SK-N-MC (cell line): ENCODE results near the gene YEATS4.

Source experiments
- DNase-seq: peaks from one replicate; pipeline ENCODE4 v3.0.0-alpha.2; 2011; ENCODE audit warnings: low read depth, low spot score
- H3K27ac ChIP-seq: fragments of 200-600 bp; sonication (generic); 2 replicates; pipeline ENCODE4 v1.5.1; 2016; ENCODE audit warnings: mixed run types
- H3K36me3 ChIP-seq: fragments of 200-600 bp; sonication (generic); 2 replicates; pipeline ENCODE4 v1.6.1; 2017; ENCODE audit warnings: antibody characterized with exemption, low read length, mixed read lengths; ENCODE audit not compliant: insufficient read depth
- H3K4me3 ChIP-seq: fragments of 200-600 bp; sonication (generic); 2 replicates; pipeline ENCODE4 v1.5.1; 2016
- H3K9ac ChIP-seq: fragments of 200-600 bp; sonication (generic); 2 replicates; pipeline ENCODE4 v1.8.0; 2017; ENCODE audit warnings: mixed run types, mixed read lengths; ENCODE audit not compliant: insufficient read length
- H3K9me3 ChIP-seq: fragments of 200-600 bp; sonication (generic); 2 replicates; pipeline ENCODE4 v1.6.1; 2017; ENCODE audit warnings: low read depth, mild to moderate bottlenecking, antibody characterized with exemption, low read length, moderate library complexity, mixed read lengths
- EZH2 ChIP-seq: fragments of 200-600 bp; sonication (generic); IDR thresholded peaks from one replicate; pipeline ENCODE4 v1.6.1; 2017; ENCODE audit warnings: antibody characterized with exemption
- FOXP2 ChIP-seq: optimal IDR thresholded peaks from 2 replicates; pipeline ENCODE3; 2011; ENCODE audit warnings: mild to moderate bottlenecking, moderate library complexity; ENCODE audit not compliant: insufficient read depth; ENCODE audit errors: extremely low read length, control extremely low read depth
- POLR2AphosphoS5 ChIP-seq: IDR thresholded peaks from 2 replicates; pipeline ENCODE4 v1.6.1; 2012; ENCODE audit warnings: mild to moderate bottlenecking, low read depth, low read length, borderline replicate concordance

YEATS4 gene

DNA sequence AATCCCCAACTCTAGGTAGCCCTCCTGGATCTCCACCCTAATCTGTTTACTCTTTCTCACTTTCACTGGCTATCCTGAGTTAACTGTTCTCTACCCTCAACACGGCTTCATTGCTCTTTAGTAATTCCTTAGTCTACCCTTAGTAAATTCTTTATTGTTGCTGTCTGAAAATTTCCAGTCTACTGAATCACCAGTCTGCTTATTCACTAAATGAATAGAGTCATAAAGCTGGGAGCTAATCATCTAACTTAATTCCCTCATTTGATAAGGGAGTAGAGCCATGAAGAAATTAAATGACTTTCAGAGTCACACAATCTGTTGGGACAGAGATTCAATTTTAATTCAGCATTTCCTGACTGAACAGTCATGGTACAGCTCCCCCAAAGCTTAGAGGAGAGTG lies 36.5 kb downstream of the YEATS4 start:
- Histone ChIP-seq H3K4me3 (no peak overlapping the region), H3K9ac (no peak overlapping the region), H3K36me3 (peaks cover 57% of the 10 kb centered on the region), H3K27ac (no peak overlapping the region), H3K9me3 (no peaks in the 10 kb centered on the region)
- TF ChIP-seq POLR2AphosphoS5 (no peak), FOXP2 (no peak), EZH2 (no peak)
- no peak for DNase-seq

DNA sequence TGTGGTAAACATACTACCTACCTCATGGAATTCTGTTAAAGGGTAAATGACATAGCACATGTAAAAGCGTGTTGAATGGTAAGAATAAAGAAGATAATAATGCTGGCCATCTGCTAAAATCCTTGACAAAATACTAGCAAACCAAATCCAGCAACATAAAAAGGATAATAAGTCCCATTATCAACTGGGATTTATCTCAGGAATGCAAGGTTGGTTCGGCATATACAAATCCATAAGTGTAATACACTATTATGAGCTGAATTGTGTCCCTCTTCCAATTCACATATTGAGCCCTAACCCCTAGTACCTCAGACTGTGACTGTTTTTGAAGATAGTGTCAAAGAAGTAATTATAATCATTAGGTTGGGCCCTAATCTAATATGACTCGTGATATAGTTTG lies 37.4 kb downstream of the YEATS4 start:
- Histone ChIP-seq H3K27ac (no peak overlapping the region), H3K36me3 (peaks cover 48% of the 10 kb centered on the region), H3K9ac (no peak overlapping the region), H3K4me3 (no peak overlapping the region), H3K9me3 (no peaks in the 10 kb centered on the region)
- TF ChIP-seq EZH2 = no peak
- TF ChIP-seq FOXP2 = no peak
- TF ChIP-seq POLR2AphosphoS5 = no peak
- no peak for DNase-seq

DNA sequence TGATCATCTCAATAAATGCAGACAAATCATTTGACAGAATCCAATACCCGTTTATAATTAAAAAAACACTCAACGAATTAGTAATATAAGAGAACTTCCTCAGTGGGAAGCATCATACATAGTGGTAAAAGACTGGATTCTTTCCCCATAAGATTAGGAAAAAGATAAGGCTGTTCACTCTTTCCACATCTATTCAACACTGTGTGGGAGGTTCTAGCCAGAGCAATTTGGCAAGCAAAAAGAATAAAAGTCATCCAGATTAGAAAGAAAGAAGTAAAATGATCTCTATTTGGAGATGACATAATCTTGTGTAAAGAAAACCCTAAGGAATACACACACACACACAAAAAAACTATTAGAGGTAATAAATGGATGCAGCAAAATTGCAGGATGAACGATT lies 38.4 kb downstream of the YEATS4 start:
- H3K9me3 ChIP-seq = no peaks in the 10 kb centered on the region
- no peak overlapping the region for H3K4me3 ChIP-seq
- H3K9ac ChIP-seq = no peak overlapping the region
- peaks cover 38% of the 10 kb centered on the region for H3K36me3 ChIP-seq
- TF ChIP-seq FOXP2 (no peak), POLR2AphosphoS5 (no peak), EZH2 (no peak)
- H3K27ac ChIP-seq = no peak overlapping the region
- no peak for DNase-seq

DNA sequence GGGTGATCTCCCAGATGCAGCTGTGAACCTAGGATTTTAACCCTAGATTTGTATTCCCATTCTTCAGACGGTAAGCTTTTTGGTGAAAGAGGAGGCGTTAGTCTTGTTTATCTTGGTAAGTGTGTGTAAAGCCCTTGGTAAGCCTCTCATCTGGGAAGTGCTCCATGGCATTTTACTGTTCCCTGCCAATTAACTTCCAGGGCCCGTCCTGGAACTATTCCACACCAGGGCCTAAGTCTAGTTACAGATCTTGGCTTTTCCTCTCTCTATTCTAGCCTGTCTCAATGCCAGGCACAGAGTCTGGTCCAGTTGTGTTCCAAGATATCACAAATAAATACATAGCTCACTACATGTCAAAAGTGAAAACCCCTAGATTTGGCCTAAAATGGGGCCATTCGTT lies 42.4 kb downstream of the YEATS4 start:
- peaks cover 12% of the 10 kb centered on the region for H3K36me3 ChIP-seq
- DNase-seq = no peak
- H3K27ac ChIP-seq = no peak overlapping the region
- no peak overlapping the region for H3K4me3 ChIP-seq
- TF ChIP-seq POLR2AphosphoS5 = no peak
- no peak for TF ChIP-seq FOXP2
- no peak for TF ChIP-seq EZH2
- H3K9me3 ChIP-seq = no peaks in the 10 kb centered on the region
- H3K9ac ChIP-seq = no peak overlapping the region

DNA sequence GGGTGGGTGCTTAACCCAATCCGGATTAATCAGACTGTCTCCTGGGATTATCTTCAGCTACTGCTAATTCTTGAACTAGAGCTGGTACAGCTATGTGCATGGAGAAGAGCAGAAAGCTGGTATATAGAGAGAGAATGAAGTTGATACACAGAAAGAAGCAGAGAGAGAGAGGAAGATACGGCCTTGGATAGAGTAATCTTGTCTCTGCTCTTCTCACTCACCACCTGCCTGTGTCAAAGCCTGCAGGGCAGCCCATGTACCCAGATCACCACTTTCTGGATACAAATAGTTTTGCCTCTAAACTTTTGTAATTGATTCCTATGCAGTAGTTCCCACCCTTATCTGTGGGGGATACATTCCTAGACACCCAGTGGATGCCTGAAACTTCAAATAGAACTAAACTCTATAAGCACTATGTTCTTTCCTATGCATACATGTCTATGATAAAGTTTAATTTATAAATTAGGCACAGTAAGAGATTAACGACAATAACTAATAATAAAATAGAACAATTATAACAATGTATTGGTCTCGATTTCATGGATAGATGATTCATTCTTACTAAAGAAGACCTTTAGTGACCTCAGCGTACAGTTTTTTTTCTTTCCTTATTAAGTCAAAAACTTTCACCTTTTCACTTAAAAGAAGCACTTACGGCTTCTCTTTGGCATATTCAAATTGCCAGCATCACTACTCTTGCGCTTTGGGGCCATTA lies 45.5 kb downstream of the YEATS4 start:
- no peak for DNase-seq
- Histone ChIP-seq H3K27ac (no peak overlapping the region), H3K36me3 (no peaks in the 10 kb centered on the region), H3K9me3 (no peaks in the 10 kb centered on the region), H3K4me3 (no peak overlapping the region), H3K9ac (no peak overlapping the region)
- TF ChIP-seq FOXP2 = no peak
- no peak for TF ChIP-seq EZH2
- no peak for TF ChIP-seq POLR2AphosphoS5

DNA sequence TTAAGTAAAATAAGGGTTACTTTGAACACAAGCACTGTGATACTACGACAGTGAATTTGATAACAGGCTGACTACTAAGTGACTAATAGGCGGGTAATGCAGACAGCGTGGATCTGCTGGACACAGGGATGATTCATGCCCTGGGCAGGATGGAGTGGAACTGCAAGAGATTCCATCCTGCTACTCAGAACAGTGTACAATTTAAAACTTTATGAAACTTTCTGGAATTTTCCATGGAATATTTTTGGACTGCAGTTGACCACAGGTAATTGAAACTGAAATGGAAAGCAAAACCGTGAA lies 46.0 kb downstream of the YEATS4 start:
- no peaks in the 10 kb centered on the region for H3K9me3 ChIP-seq
- H3K36me3 ChIP-seq = no peaks in the 10 kb centered on the region
- no peak overlapping the region for H3K27ac ChIP-seq
- TF ChIP-seq EZH2 = no peak
- TF ChIP-seq POLR2AphosphoS5 = no peak
- TF ChIP-seq FOXP2 = no peak
- H3K9ac ChIP-seq = no peak overlapping the region
- no peak overlapping the region for H3K4me3 ChIP-seq
- DNase-seq = no peak

DNA sequence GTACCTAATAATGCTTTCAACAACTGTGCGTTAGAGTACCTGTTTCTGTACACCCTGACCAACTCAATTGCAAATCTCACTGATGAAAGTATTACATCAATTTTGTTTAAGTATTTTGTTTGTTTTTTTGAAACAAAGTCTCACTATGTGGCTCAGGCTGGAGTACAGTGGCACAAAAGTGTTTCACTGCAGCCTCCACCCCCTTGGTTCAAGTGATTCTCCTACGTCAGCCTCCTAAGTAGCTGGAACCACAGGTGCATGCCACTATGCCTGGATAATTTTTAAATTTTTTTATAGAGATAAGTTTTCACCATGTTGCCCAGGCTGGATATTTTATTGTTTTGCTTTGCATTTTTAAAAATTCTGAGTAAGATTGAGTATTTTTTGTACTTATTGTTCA lies 46.7 kb downstream of the YEATS4 start:
- TF ChIP-seq FOXP2 = no peak
- TF ChIP-seq POLR2AphosphoS5 = no peak
- TF ChIP-seq EZH2 = no peak
- no peaks in the 10 kb centered on the region for H3K36me3 ChIP-seq
- no peak overlapping the region for H3K4me3 ChIP-seq
- no peak overlapping the region for H3K9ac ChIP-seq
- DNase-seq = no peak
- H3K9me3 ChIP-seq = no peaks in the 10 kb centered on the region
- H3K27ac ChIP-seq = no peak overlapping the region

DNA sequence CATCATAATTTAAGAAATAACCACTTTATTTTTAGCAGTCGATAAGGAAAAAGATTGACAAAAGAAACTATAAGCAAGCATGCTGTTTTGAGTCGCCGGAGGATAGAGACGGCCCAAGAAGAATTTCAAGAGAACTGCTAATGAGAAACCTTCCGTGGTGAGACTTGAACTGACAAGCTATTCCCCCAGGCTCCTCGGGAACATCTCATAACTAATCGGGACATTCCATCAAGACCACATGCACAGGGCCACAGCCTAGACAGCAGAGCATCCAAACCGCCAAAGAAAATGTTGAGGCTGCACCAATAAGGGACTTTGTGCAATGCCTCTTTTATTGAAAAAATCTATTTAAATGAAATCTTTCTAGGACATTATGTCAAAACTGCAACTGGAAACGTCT lies 51.0 kb downstream of the YEATS4 start:
- Histone ChIP-seq H3K9ac (no peak overlapping the region), H3K36me3 (no peaks in the 10 kb centered on the region), H3K9me3 (no peaks in the 10 kb centered on the region), H3K4me3 (peak overlapping the region; percentile 40; the same call in 1 of the 2 replicates), H3K27ac (peak overlapping the region; percentile 65)
- peak; percentile 68 for DNase-seq
- TF ChIP-seq POLR2AphosphoS5 = no peak; the same call in 1 of the 2 replicates
- no peak for TF ChIP-seq EZH2
- no peak for TF ChIP-seq FOXP2

DNA sequence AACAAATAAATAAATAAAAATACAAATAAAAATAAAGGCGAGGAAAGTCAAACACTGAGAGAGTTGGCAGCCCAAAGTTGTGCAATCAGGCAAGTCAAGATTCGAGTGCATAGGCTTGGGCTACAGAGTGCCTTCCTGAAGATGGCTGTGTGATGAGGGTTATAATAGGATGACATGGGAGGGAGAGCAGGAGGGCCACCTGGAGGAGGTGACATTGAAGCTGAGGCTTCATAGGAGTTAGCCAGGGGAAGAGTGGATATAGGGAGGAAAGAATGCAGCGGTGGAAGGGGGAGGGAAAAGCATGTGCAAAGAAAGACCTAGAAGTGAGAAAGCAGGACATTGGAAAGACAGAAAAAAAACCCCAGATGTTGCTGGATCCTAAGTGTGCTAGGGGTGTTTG lies 53.1 kb downstream of the YEATS4 start:
- TF ChIP-seq FOXP2 (no peak), EZH2 (no peak), POLR2AphosphoS5 (no peak)
- no peaks in the 10 kb centered on the region for H3K9me3 ChIP-seq
- no peak overlapping the region for H3K4me3 ChIP-seq
- H3K9ac ChIP-seq = no peak overlapping the region
- no peaks in the 10 kb centered on the region for H3K36me3 ChIP-seq
- no peak overlapping the region for H3K27ac ChIP-seq
- no peak for DNase-seq
